Rectal smooth muscle tissue (tissue), 1 donor: ENCODE measurements around the gene C6.
"Not testable (repeated sequence)": the region's sequence is repeated elsewhere in the genome, so short reads cannot be mapped to it uniquely, and the experiment has no call there.

Experiments
- H3K27ac ChIP-seq: one replicate; pipeline ENCODE4 v1.7.0; 2013; ENCODE audit warnings: low read depth, low read length, inconsistent platforms
- H3K27me3 ChIP-seq: one replicate; pipeline ENCODE4 v1.7.0; 2013; ENCODE audit warnings: low read length; ENCODE audit not compliant: control insufficient read depth, insufficient read depth
- H3K36me3 ChIP-seq: one replicate; pipeline ENCODE4 v1.7.0; 2013; ENCODE audit warnings: low read length; ENCODE audit not compliant: control insufficient read depth, insufficient read depth
- H3K4me1 ChIP-seq: one replicate; pipeline ENCODE4 v1.7.0; 2013; ENCODE audit warnings: low read length; ENCODE audit not compliant: control insufficient read depth, insufficient read depth
- H3K4me3 ChIP-seq: one replicate; pipeline ENCODE4 v1.7.0; 2013; ENCODE audit warnings: low read length
- H3K9ac ChIP-seq: one replicate; pipeline ENCODE4 v1.7.0; 2013; ENCODE audit warnings: low read length

C6 gene

DNA sequence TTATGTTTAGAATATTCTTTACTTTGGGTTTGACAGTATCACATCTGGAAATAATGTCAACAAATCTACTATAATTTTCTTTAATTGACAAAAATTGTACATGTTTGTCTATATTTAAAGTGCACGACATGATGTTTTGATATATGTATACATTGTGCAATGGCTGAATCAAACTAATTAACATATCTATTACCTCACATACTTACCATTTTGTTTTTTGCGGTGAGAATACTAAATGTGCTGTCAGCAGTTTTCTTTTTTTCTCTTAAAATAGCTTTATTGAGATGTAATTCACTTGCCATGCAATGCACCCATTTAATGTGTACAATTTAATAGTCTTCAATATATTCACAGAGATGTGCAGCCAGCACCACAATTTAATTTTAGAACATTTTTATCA lies 10.6 kb upstream of the C6 start:
- Histone ChIP-seq H3K27ac (no peak overlapping the region), H3K4me3 (no peak overlapping the region), H3K9ac (no peak overlapping the region), H3K27me3 (no peaks in the 10 kb centered on the region), H3K36me3 (no peaks in the 10 kb centered on the region), H3K4me1 (no peaks in the 10 kb centered on the region)

DNA sequence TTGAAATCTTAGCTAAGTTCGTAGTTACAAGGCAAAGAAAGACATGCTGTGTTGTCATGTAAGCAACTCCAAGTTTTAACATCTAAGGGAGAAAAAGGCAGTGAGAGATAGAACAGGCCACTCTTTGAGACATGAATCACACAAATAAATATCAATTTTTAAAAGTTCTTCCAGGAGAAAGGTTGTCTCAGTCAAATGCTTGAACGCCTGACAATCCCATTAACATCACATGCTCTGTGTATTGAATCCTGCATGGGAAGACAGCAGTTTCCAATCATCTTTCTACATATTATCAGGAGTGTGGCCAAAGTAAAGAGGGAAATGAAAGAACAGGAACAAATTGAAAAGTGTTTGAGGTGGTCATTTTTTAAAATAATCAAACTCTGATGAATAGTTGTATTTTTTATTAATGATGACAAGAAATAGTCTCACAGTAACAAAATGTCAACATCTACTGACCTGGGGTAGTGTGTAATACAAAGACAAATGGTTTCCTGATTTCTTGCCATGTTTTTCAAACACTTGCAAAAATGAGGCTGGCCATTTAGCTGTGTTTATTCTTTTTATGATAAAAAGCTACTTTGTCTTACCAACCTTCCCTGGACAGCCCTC lies 6.4 kb upstream of the C6 start:
- no peak overlapping the region for H3K27ac ChIP-seq
- H3K4me1 ChIP-seq: no peaks in the 10 kb centered on the region

DNA sequence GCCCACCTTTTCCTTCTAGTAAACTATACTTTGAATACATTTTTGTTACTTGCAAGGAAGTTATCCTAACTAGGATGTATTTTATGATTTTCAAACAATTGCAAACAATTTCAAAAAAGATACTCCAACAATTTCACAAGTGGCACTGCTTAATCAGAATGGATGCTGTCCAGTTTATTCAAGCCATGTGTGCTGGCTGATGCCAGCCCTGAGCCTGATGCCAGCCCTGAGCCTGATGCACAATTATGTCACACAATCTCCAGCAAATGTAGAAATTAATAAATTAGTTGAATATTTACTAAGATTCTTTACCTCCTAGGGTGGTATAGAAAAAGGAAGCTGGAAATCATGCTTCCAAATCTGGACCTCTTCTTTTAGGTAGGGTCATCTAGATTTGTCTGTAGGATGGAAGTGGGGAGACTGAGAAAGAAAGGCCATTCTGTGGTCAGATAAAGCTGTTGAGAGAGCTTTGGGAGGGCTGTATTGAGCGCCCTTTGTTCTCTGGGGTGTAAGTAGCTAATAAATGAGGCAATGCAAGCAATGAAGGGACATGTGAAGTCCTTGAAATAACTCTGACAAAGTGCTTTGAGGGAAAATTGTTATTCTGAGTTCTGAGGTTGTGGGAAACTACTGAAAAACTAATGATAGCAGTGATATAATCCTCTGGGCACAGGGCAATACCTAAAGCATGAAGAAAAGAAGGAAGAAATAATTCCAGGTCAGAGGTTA lies 5.8 kb upstream of the C6 start:
- Histone ChIP-seq H3K27ac (no peak overlapping the region), H3K4me3 (no peak overlapping the region), H3K4me1 (no peaks in the 10 kb centered on the region), H3K27me3 (no peaks in the 10 kb centered on the region), H3K36me3 (no peaks in the 10 kb centered on the region), H3K9ac (no peak overlapping the region)

More for the DNA sequence above, 6.4 kb upstream of the C6 start:
- no peaks in the 10 kb centered on the region for H3K27me3 ChIP-seq
- H3K4me3 ChIP-seq: no peak overlapping the region
- H3K9ac ChIP-seq: no peak overlapping the region
- H3K36me3 ChIP-seq: no peaks in the 10 kb centered on the region

DNA sequence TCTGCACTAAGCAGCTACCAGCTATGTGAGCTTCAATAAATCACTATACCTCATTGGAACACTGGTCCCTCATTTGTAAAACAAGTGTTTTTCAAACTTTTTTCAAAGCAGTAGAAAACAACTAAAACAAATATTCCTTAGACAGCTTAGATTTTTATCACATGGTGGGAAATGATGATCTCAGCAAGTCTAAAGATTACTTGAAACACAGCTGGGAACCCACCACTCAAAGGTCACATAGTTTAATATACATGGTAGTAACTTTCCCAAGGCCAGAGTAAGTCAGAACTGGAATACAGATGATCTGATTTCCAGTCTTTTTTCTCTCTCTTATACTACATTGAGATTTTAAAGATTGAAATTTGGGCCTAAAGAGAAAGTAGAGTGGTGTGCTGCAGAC lies 850 bp upstream of the C6 start:
- Histone ChIP-seq H3K27ac (no peak overlapping the region), H3K4me1 (no peaks in the 10 kb centered on the region), H3K9ac (no peak overlapping the region), H3K36me3 (no peaks in the 10 kb centered on the region), H3K27me3 (no peaks in the 10 kb centered on the region), H3K4me3 (no peak overlapping the region)

DNA sequence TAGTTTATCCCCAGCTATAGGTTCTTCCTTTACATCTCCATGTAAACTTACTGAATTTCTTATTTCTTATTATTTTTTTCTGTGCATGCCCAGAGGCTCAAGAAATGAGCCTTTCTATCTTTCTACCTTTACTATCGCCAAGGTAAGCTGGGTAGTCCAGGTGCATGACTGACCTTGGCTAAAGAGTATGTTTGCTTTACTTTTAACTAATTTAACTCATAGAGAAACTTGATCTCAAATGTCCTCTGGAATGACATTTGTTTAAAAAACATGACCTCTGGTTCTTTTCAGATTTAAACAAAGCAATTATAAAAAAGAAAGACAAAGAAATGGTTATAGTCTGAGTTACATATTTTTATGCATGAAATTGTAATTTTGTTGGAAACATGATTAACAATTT lies 397 bp downstream of the C6 start:
- H3K4me3 ChIP-seq: no peak overlapping the region

DNA sequence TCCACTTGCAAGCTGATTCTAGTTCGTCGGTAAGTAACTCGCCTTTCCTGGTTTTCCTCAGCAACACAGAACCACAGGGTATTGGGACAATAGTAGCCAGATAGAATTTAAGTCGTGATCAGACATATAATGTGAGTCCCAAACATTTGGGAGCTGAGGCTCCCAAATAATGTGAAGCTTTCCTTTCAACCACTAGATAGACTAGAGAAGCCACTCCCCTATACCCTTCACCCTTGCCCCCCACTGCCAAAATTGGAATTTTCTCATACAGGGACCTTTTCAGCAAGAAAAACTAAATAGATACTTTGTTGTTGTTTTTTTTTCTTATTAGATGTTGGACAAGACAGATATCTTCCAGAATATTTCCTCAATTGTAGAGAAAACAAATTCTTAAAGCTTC lies 1.9 kb downstream of the C6 start:
- Histone ChIP-seq H3K9ac (no peak overlapping the region), H3K27me3 (no peaks in the 10 kb centered on the region), H3K36me3 (no peaks in the 10 kb centered on the region), H3K27ac (no peak overlapping the region), H3K4me3 (no peak overlapping the region), H3K4me1 (no peaks in the 10 kb centered on the region)

More for the DNA sequence above, 397 bp downstream of the C6 start:
- Histone ChIP-seq H3K9ac (no peak overlapping the region), H3K36me3 (no peaks in the 10 kb centered on the region), H3K27me3 (no peaks in the 10 kb centered on the region), H3K4me1 (no peaks in the 10 kb centered on the region), H3K27ac (no peak overlapping the region)

DNA sequence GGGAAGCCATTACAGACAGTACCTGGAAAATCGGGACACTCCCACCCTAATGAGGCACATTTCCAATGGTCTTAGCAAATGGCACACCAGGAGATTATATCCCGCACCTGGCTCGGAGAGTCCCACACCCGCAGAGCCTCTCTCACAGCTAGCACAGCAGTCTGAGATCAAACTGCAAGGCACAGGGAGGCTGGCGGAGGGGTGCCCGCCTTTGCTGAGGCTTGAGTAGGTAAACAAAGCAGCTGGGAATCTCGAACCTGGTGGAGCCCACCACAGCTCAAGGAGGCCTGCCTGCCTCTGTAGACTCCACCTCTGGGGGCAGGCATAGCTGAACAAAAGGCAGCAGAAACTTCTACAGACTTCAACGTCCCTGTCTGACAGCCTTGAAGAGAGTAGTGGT lies 7.9 kb downstream of the C6 start:
- not testable (repeated sequence) for H3K4me3 ChIP-seq, H3K27ac ChIP-seq, H3K27me3 ChIP-seq, H3K36me3 ChIP-seq, H3K9ac ChIP-seq, H3K4me1 ChIP-seq

DNA sequence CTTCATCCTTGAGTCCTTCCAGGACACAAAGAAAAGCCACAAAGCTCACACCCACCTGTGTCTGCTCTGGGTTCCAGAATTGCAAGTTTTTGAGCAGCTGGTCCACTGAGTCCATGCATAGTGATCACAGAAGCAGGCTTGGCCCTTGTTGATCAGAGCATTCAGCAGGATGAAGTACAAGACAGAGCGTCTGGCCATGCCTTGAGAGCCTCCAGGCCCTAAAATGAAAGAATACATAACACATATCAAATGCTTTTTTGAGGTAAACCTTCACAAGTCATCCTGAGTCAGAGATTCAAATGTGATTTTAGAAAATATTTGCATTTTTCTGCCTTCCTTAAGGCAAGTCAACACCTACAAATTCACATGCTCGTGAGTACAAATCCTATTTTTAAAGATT lies 10.3 kb downstream of the C6 start:
- H3K4me1 ChIP-seq: no peaks in the 10 kb centered on the region
- H3K4me3 ChIP-seq: no peak overlapping the region
- no peak overlapping the region for H3K9ac ChIP-seq
- no peaks in the 10 kb centered on the region for H3K36me3 ChIP-seq
- no peak overlapping the region for H3K27ac ChIP-seq
- no peaks in the 10 kb centered on the region for H3K27me3 ChIP-seq

DNA sequence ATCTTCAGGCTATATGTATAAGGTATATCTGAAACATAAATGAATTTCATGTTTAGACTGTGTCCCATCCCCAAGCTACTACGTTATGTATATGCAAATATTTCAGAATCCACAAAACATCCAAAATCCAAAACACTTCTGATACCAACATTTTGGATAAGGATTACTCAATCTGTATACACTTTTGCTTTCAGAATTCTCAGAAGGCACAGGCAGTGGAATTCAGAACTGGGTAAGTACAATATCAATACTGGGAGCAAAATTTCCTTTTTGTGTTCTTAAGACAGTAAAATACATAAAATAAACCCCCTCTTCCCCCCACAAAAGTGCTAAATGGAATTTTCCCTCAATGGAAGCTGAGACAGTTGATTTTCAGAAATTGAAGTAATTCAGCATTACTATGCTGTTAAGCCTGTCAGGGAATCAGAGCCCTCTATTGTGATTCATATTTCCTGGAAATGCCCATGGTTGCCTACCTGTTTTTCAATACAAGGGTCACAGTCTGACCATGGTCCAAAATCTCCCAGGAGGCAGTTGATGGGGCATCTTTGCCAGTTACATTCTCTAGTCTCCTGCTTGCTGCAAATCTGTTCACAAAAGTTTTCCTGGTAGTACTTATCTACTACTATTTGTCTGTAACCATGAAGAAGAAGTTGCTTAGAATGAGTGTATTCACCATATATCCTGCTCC lies 12.1 kb downstream of the C6 start:
- Histone ChIP-seq H3K36me3 (no peaks in the 10 kb centered on the region), H3K27me3 (no peaks in the 10 kb centered on the region), H3K4me1 (no peaks in the 10 kb centered on the region), H3K4me3 (no peak overlapping the region), H3K9ac (no peak overlapping the region), H3K27ac (no peak overlapping the region)

DNA sequence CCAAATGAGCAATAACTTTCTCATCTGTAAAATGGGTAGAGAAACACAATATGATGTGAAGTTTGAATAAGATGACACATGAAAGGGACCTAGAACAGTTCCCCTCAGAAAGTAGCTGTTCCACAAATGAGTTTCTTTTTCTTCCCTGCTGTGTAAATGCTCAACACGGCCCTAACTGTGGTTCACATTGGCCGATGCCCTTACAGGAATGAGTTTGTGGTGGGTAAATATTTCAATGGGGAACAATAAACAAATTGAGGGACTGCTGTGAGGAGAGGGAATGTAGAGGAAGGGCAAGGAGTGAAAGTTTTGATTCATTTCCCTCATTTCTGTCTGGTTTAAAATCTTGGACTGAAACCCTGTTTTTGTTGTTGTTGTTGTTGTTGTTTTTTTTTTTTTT lies 12.8 kb downstream of the C6 start:
- H3K4me3 ChIP-seq: no peak overlapping the region
- H3K9ac ChIP-seq: no peak overlapping the region
- no peaks in the 10 kb centered on the region for H3K36me3 ChIP-seq
- H3K27ac ChIP-seq: no peak overlapping the region
- no peaks in the 10 kb centered on the region for H3K4me1 ChIP-seq
- no peaks in the 10 kb centered on the region for H3K27me3 ChIP-seq

DNA sequence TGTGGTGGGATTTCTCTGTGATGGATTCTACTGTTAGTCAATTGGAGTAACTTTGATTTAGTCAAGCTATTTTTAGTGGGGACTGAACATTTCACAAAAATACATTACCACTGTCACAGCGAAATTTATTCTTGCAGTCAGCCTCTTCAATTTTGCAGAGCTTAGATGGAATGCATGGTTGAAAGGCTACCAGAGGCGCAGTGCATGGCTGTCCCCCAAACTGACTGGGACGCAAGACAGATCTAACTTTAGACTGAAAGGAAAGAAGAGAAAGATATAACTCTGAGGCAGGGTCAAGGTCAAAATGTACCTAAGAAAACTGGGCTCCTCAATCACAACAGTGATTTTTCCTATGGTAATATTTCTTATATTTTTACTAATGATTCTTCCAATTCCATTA lies 13.7 kb downstream of the C6 start:
- Histone ChIP-seq H3K9ac (no peak overlapping the region), H3K4me3 (no peak overlapping the region), H3K27ac (no peak overlapping the region), H3K27me3 (no peaks in the 10 kb centered on the region), H3K4me1 (no peaks in the 10 kb centered on the region), H3K36me3 (no peaks in the 10 kb centered on the region)

DNA sequence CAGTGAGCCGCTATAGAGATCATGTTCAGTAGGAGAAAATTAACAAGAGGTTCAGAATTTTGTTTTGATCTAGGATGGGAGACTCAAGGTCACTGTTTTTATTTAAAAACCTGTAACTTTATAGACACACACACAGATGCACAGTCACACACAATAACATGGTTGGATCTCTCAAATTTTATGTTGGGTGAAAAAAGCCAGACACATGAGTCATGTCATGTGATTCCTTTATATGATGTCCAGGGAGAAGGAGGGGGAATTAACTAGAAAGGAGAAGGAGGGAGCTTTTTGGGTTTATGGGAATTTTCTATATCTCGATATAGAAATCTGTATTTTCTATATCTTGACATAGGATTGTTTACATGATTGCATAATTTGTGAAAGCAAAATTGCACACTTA lies 17.1 kb downstream of the C6 start:
- Histone ChIP-seq H3K4me3 (no peak overlapping the region), H3K4me1 (no peaks in the 10 kb centered on the region), H3K27ac (no peak overlapping the region), H3K9ac (no peak overlapping the region), H3K27me3 (no peaks in the 10 kb centered on the region), H3K36me3 (no peaks in the 10 kb centered on the region)

DNA sequence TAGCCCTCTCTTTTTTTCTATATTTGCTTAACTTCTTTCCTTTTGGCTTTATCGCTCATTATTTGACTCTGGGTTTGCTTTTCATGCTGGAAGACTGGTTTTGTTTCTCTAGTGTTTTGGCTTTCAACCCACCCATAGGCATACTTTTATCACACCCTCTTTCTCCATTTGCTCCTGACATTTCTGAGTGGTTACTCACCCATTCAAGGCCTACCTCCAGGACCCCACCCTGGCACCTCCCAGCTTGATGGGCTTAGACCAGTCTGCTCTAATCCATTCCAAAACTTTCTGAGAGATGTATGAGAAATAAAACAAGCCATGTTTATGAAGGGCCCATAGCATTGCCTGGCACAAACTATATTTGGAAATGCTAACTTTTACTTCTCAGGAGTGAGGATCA lies 18.1 kb downstream of the C6 start:
- Histone ChIP-seq H3K27ac (no peak overlapping the region), H3K36me3 (no peaks in the 10 kb centered on the region), H3K4me3 (no peak overlapping the region), H3K27me3 (no peaks in the 10 kb centered on the region), H3K9ac (no peak overlapping the region), H3K4me1 (no peaks in the 10 kb centered on the region)
